ENCODE data around the gene EFCAB3. TPM values are rescaled to one million over a fixed set of nuclear protein-coding genes. Genes with fewer than 3 reads are reported as not detected.
"Not testable (repeated sequence)": the region's sequence is repeated elsewhere in the genome, so short reads cannot be mapped to it uniquely, and the experiment has no call there.

Gene EFCAB3

GRCh38 chr17:62465271-62465670 is 84.9 kb downstream of the EFCAB3 start:
- not testable (repeated sequence) for H3K4ac ChIP-seq (ENCODE audit: low read depth, low read length); H3K4me2 ChIP-seq (ENCODE audit: low read length); H3K4me1 ChIP-seq (ENCODE audit: control insufficient read depth, low read depth, low read length); H4K5ac ChIP-seq (ENCODE audit: low read length); H3K9ac ChIP-seq (ENCODE audit: low read length); H3K56ac ChIP-seq (ENCODE audit: low read length); H3K36me3 ChIP-seq (ENCODE audit: control insufficient read depth, insufficient read depth, low read length); H2BK120ac ChIP-seq (ENCODE audit: low read depth, low read length); H2BK15ac ChIP-seq (replicated peaks; ENCODE audit: low read depth); DNase-seq; H4K8ac ChIP-seq (ENCODE audit: low read depth, low read length); H3K79me2 ChIP-seq (ENCODE audit: control insufficient read depth, insufficient read depth, low read length); H2BK5ac ChIP-seq (ENCODE audit: low read length); H3K27me3 ChIP-seq (ENCODE audit: insufficient read depth, low read length, poor library complexity); H3K4me3 ChIP-seq (ENCODE audit: low read length); H3K18ac ChIP-seq (ENCODE audit: low read length); H2AK5ac ChIP-seq (ENCODE audit: low read length); H3K27ac ChIP-seq (ENCODE audit: low read depth, low read length); H3K23ac ChIP-seq (ENCODE audit: low read length); H3K79me1 ChIP-seq (ENCODE audit: low read length)
- WGBS (ENCODE audit: extremely low coverage, insufficient coverage, low lambda C conversion rate) = no CpG with 5 or more reads among the region's 7 CpGs

Small RNA genes lying within 50 kb of the gene (small RNA-seq; reads per million reads assigned to genes)
- not detected for gene RNU7-52P (ENCODE audit: insufficient read depth)

All from mesendoderm (in vitro differentiated cells).